Neural cell (in vitro differentiated cells): ENCODE data around the gene MED12.

Experiments used
- CTCF ChIP-seq: fragments of 450-650 bp; IDR thresholded peaks from 2 replicates; pipeline ENCODE4 v1.5.1; 2014; ENCODE audit warnings: antibody characterized with exemption, mild to moderate bottlenecking, moderate library complexity; ENCODE audit not compliant: poor library complexity, severe bottlenecking
- EP300 ChIP-seq: fragments of 450-650 bp; conservative IDR thresholded peaks from 2 replicates; pipeline ENCODE4 v1.6.1; 2014; ENCODE audit warnings: antibody characterized with exemption, mild to moderate bottlenecking, moderate library complexity; ENCODE audit not compliant: poor library complexity, severe bottlenecking
- POLR2AphosphoS5 ChIP-seq: IDR thresholded peaks from 2 replicates; pipeline ENCODE4 v1.6.1; 2012

GRCh38 chrX:71168134-71168533, 49.7 kb downstream of the MED12 start:
- no peak for TF ChIP-seq CTCF
- no peak for TF ChIP-seq POLR2AphosphoS5
- no peak for TF ChIP-seq EP300
